IMR-90 (cell line): Measurements from ENCODE around the gene PCDHGB1. TPM values are rescaled to one million over a fixed set of nuclear protein-coding genes. Genes with fewer than 3 reads are reported as not detected.

Experiments
- ATAC-seq: fragments of 200-7000 bp; cut with Tn5 transposase; 2 replicates; pipeline ENCODE4 v1.9.1; 2020; ENCODE audit warnings: low read depth, mild to moderate bottlenecking, moderate library complexity
- BruUV-seq: library from RNA; stranded (reverse); fragments of 400-500 nt; replicated peaks from 2 replicates; lab custom pipeline; 2021; lab: Mats Ljungman, UMichigan
- CTCF ChIA-PET: fragments of 300-600 bp; formaldehyde crosslinking; extraction: SDS; loops from one replicate; lab custom pipeline; 2021; ENCODE audit warnings: antibody characterized with exemption; lab: Yijun Ruan, JAX
- POLR2A ChIA-PET: fragments of 300-600 bp; sonication (Branson Sonifier 250); formaldehyde crosslinking; loops from one replicate; lab custom pipeline; 2022; ENCODE audit warnings: antibody characterized with exemption; ENCODE audit not compliant: unreplicated experiment; lab: Charles Lee
- DNase-seq: peaks from one replicate; pipeline ENCODE4 v3.0.0; 2013
- H2AFZ ChIP-seq: replicated peaks from 2 replicates; pipeline ENCODE3; 2013; ENCODE audit warnings: low read length, mild to moderate bottlenecking; ENCODE audit not compliant: poor library complexity
- H2AK5ac ChIP-seq: 2 replicates; pipeline ENCODE4 v1.6.1; 2013; ENCODE audit warnings: low read depth, low read length, inconsistent platforms
- H2AK9ac ChIP-seq: replicated peaks from 2 replicates; pipeline ENCODE3; 2013; ENCODE audit warnings: mild to moderate bottlenecking, low read depth, low read length, moderate library complexity; ENCODE audit not compliant: poor library complexity
- H2BK120ac ChIP-seq: 2 replicates; pipeline ENCODE4 v1.6.1; 2013; ENCODE audit warnings: low read depth, low read length, inconsistent platforms
- H2BK15ac ChIP-seq: 3 replicates; pipeline ENCODE4 v1.6.1; 2013; ENCODE audit warnings: low read depth, low read length, inconsistent platforms
- H2BK20ac ChIP-seq: 2 replicates; pipeline ENCODE4 v1.6.1; 2013; ENCODE audit warnings: low read depth, mild to moderate bottlenecking, inconsistent platforms, low read length, moderate library complexity
- H2BK5ac ChIP-seq: 2 replicates; pipeline ENCODE4 v1.6.1; 2013; ENCODE audit warnings: mild to moderate bottlenecking, low read depth, low read length, inconsistent platforms; ENCODE audit not compliant: poor library complexity, severe bottlenecking
- H3K14ac ChIP-seq: replicated peaks from 2 replicates; pipeline ENCODE4 v1.6.1; 2013; ENCODE audit warnings: low read depth, low read length, inconsistent platforms
- H3K18ac ChIP-seq: 2 replicates; pipeline ENCODE4 v1.6.1; 2013; ENCODE audit warnings: low read depth, low read length, control low read depth
- H3K23ac ChIP-seq: 2 replicates; pipeline ENCODE4 v1.6.1; 2013; ENCODE audit warnings: low read depth, low read length, inconsistent platforms
- H3K27ac ChIP-seq: 2 replicates; pipeline ENCODE4 v1.5.1; 2013; ENCODE audit warnings: mild to moderate bottlenecking, control low read depth, low read length; ENCODE audit not compliant: insufficient read depth
- H3K27me3 ChIP-seq: 2 replicates; pipeline ENCODE4 v1.6.1; 2013; ENCODE audit warnings: low read length; ENCODE audit not compliant: control insufficient read depth, insufficient read depth
- H3K36me3 ChIP-seq: 2 replicates; pipeline ENCODE4 v1.6.1; 2013; ENCODE audit warnings: low read length, mixed read lengths; ENCODE audit not compliant: control insufficient read depth, insufficient read depth
- H3K4ac ChIP-seq: 2 replicates; pipeline ENCODE4 v1.6.1; 2013; ENCODE audit warnings: low read depth, low read length, inconsistent platforms
- H3K4me1 ChIP-seq: 2 replicates; pipeline ENCODE4 v1.6.1; 2013; ENCODE audit warnings: low read length, mixed read lengths; ENCODE audit not compliant: control insufficient read depth, insufficient read depth
- H3K4me2 ChIP-seq: 2 replicates; pipeline ENCODE4 v1.6.1; 2013; ENCODE audit warnings: low read depth, mild to moderate bottlenecking, control low read depth, low read length, moderate library complexity
- H3K4me3 ChIP-seq: 2 replicates; pipeline ENCODE4 v1.5.1; 2013; ENCODE audit warnings: low read depth, mild to moderate bottlenecking, control low read depth, low read length, moderate library complexity; ENCODE audit not compliant: insufficient read depth
- H3K56ac ChIP-seq: 2 replicates; pipeline ENCODE4 v1.6.1; 2013; ENCODE audit warnings: low read length, inconsistent platforms; ENCODE audit not compliant: insufficient read depth; ENCODE audit errors: extremely low read depth
- H3K79me1 ChIP-seq, 2 experiments: 2 replicates each; pipeline ENCODE4 v1.6.1; 2013; ENCODE audit warnings: low read length in 2 of 2, inconsistent platforms in 1 of 2, low read depth in 1 of 2
- H3K9ac ChIP-seq: 2 replicates; pipeline ENCODE4 v1.6.1; 2013; ENCODE audit warnings: low read depth, low read length, control low read depth
- H3K9me1 ChIP-seq: 2 replicates; pipeline ENCODE4 v1.6.1; 2013; ENCODE audit warnings: low read length, inconsistent platforms; ENCODE audit not compliant: insufficient read depth
- H3K9me3 ChIP-seq: 2 replicates; pipeline ENCODE4 v1.6.1; 2013; ENCODE audit warnings: low read length; ENCODE audit not compliant: control insufficient read depth, insufficient read depth
- H4K20me1 ChIP-seq: 2 replicates; pipeline ENCODE4 v1.6.1; 2013; ENCODE audit warnings: low read length, inconsistent platforms; ENCODE audit not compliant: insufficient read depth
- H4K5ac ChIP-seq: 2 replicates; pipeline ENCODE4 v1.6.1; 2013; ENCODE audit warnings: mild to moderate bottlenecking, low read depth, low read length, control low read depth
- H4K8ac ChIP-seq, 2 experiments: 2 replicates each; pipeline ENCODE4 v1.6.1; 2013; ENCODE audit warnings: low read depth in 2 of 2, low read length in 2 of 2, control low read depth in 1 of 2, inconsistent platforms in 1 of 2
- H4K91ac ChIP-seq: 2 replicates; pipeline ENCODE4 v1.6.1; 2013; ENCODE audit warnings: low read depth, low read length, inconsistent platforms; ENCODE audit not compliant: insufficient read depth
- CTCF ChIP-seq: conservative IDR thresholded peaks from 2 replicates; pipeline ENCODE4 v1.5.1; 2012; ENCODE audit warnings: mild to moderate bottlenecking, low read depth, low read length, improper control_type of control experiment
- RAD21 ChIP-seq: IDR thresholded peaks from 2 replicates; pipeline ENCODE4 v1.6.1; 2012; ENCODE audit warnings: low read length, improper control_type of control experiment
- USF2 ChIP-seq: fragments of 150-350 bp; IDR thresholded peaks from 2 replicates; pipeline ENCODE4 v1.6.1; 2017; ENCODE audit warnings: mild to moderate bottlenecking, antibody characterized with exemption, low read length, low read depth
- WGBS, 2 experiments: methylation state at CpG; one replicate each; pipeline versions ENCODE4 v1.1.5 to v1.1.7; 2013; ENCODE audit warnings: missing lambda C conversion rate in 2 of 2; ENCODE audit not compliant: insufficient read length in 1 of 2; ENCODE audit errors: extremely low coverage in 2 of 2; 5-methylcytosine and 5-hydroxymethylcytosine counted together
- dilution Hi-C: fragments of 300-500 bp; cut with HindIII; formaldehyde crosslinking; loops from one replicate; pipeline ENCODE4 v1.14.3; 2018; ENCODE audit warnings: low sequenced_read_pairs; ENCODE audit not compliant: unreplicated experiment
- in situ Hi-C: fragments of 300-500 bp; cut with MboI; formaldehyde crosslinking; loops from 3 replicates; pipeline ENCODE4 v1.14.3; 2019; ENCODE audit warnings: low sequenced_read_pairs, inconsistent platforms, mixed read lengths
- intact Hi-C: fragments of 100-400 bp; cut with micrococcal nuclease; formaldehyde crosslinking; loops from 2 replicates; pipeline ENCODE4 v1.10.0; 2022
- polyA plus RNA-seq, 3 experiments: library from polyadenylated mRNA; depleted of rRNA; stranded (reverse); fragments of >200 nt; gene quantifications; 2 replicates each; pipeline ENCODE4 v1.2.3, GENCODE V29; 2012; ENCODE audit warnings: low replicate concordance in 1 of 3
- total RNA-seq: library from RNA; depleted of rRNA; stranded (reverse); fragments of >200 nt; gene quantifications from 2 replicates; pipeline ENCODE4 v1.2.3, GENCODE V29; 2012

PCDHGB1 gene
- total and polyA plus RNA-seq, 2 of the 4 experiments (the other 2 are of a cell fraction): 1.9 to 3.6 TPM

DNA sequence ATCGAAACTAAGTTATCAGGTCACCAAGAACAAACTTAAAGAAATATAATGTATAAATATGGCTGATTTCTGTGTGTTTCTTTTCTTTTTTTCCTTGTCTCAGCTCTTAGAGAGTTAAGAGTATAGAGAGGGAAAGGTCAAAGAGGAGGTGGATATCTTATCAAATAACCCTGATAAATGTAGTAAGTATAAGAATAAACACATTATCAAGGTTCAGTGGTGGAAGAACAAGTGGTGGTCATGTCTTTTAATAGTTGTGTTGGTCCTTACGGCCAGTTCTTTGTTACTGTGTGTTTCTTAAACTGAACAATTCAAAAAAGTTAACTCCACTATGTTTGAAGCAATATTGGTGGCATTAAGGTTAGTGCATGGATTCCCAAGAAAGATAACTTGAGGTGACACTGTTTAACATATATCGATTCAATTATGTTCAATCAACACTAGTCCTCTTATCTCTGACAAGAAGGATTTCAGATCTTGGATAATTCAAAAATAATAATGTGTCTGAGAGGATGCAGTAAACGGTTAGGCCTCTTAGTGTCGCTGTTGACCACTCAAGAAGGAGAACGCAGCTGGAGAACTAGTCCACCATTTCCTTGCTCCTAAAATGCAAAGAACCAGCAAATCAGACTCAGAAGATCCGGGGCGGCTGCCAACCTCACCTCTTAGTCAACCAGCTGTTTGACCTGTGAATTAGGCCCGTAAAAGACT, 6.5 kb upstream of the PCDHGB1 start, which contains the start of gene PCDHGA3:
Gene PCDHGA3, plus strand, starts transcription at position 588 of the 711 bp plus-strand sequence. CDS start 205 bp downstream, outside the sequence.
- Histone ChIP-seq H3K4me1 (no peaks in the 10 kb centered on the region), H3K9me1 (no peaks in the 10 kb centered on the region), H3K79me1 (no peaks in the 10 kb centered on the region), H3K56ac (no peak within 1 kb of the TSS), H3K14ac (0 out of 2 replicates have a peak within 1 kb of the TSS, but pooled peaks have one; percentile 3), H2BK5ac (no peak within 1 kb of the TSS), H2BK15ac (no peak within 1 kb of the TSS), H2BK120ac (no peak within 1 kb of the TSS), H3K36me3 (peaks cover 4% of the 10 kb centered on the region; the same call in 1 of the 2 replicates), H3K27me3 (no peaks in the 10 kb centered on the region; the same call in 1 of the 2 replicates), H3K4me3 (peak within 1 kb of the TSS; percentile 48), H4K91ac (no peak within 1 kb of the TSS), H2AK5ac (no peak within 1 kb of the TSS), H2BK20ac (no peak within 1 kb of the TSS), H3K4ac (no peak within 1 kb of the TSS), H2AFZ (peak within 1 kb of the TSS; percentile 87), H2AK9ac (no peak within 1 kb of the TSS), H4K8ac (peak within 1 kb of the TSS in 1 of 2 experiments; percentile 53; a peak in 1 of 4 replicates), H3K23ac (no peak within 1 kb of the TSS; the same call in 1 of the 2 replicates), H3K18ac (peak within 1 kb of the TSS; percentile 51; the same call in 1 of the 2 replicates), H3K27ac (peak within 1 kb of the TSS; percentile 44), H4K5ac (peak within 1 kb of the TSS; percentile 12; the same call in 1 of the 2 replicates), H3K9ac (peak within 1 kb of the TSS; percentile 21), H4K20me1 (no peaks in the 10 kb centered on the region), H3K9me3 (peaks cover 47% of the 10 kb centered on the region), H3K4me2 (peak within 1 kb of the TSS; percentile 58; the same call in 1 of the 2 replicates)
- ChIA-PET CTCF (interaction anchor here (1.0 kb wide), 1 partner anchor 224 kb away, joined by 4 read pairs; no protein-coding TSS in a partner anchor), POLR2A (interaction anchor here (0.6 kb wide), 1 partner anchor 653 kb away, joined by 4 read pairs; no protein-coding TSS in a partner anchor)
- in situ Hi-C loops (no loop called here), dilution Hi-C loops (no loop called here), intact Hi-C loops (no loop called here)
- peak; percentile 49 for TF ChIP-seq RAD21
- TF ChIP-seq USF2: no peak
- peak; percentile 57 for TF ChIP-seq CTCF
- no TSS peak for BruUV-seq
- no CpG with 5 or more reads among the region's 9 CpGs for WGBS, 2 experiments
- peak; percentile 71 for ATAC-seq
- peak; percentile 71 for DNase-seq
